LHCN-M2 (cell line): ENCODE results near the gene NCF4. TPM values are rescaled to one million over a fixed set of nuclear protein-coding genes. Genes with fewer than 3 reads are reported as not detected.
A peak's percentile ranks its signal among the peaks of the same experiment; 100 is the strongest.

Source experiments
- DNase-seq: peaks from one replicate; pipeline ENCODE4 v3.0.0-alpha.2; 2012; ENCODE audit warnings: low read depth
- total RNA-seq: library from RNA; depleted of rRNA; stranded (reverse); fragments of >200 nt; gene quantifications from 2 replicates; pipeline ENCODE4 v1.2.3, GENCODE V29; 2014

The NCF4 gene
- total RNA-seq, 1 experiment from 2014 or later: not detected

- no peak for DNase-seq
Measured at GRCh38 chr22:36838119-36839030, 22.4 kb upstream of the NCF4 start.

GRCh38 chr22:36839356-36840073, 21.3 kb upstream of the NCF4 start:
- no peak for DNase-seq

- no peak for DNase-seq
Measured at GRCh38 chr22:36840106-36840505, 20.7 kb upstream of the NCF4 start.

GRCh38 chr22:36846271-36846670, 14.5 kb upstream of the NCF4 start:
- DNase-seq: no peak

- no peak for DNase-seq
Measured at GRCh38 chr22:36846949-36847348, 13.9 kb upstream of the NCF4 start.

GRCh38 chr22:36850056-36850455, 10.8 kb upstream of the NCF4 start:
- DNase-seq: no peak

- no peak for DNase-seq
Measured at GRCh38 chr22:36850682-36851081, 10.1 kb upstream of the NCF4 start.

- DNase-seq: no peak
Measured at GRCh38 chr22:36852056-36852973, 8.5 kb upstream of the NCF4 start.

GRCh38 chr22:36853407-36854099, 7.3 kb upstream of the NCF4 start:
- DNase-seq: peak; percentile 36

- DNase-seq: no peak
Measured at GRCh38 chr22:36855478-36855877, 5.3 kb upstream of the NCF4 start.

GRCh38 chr22:36856121-36856791, 4.5 kb upstream of the NCF4 start:
- peak; percentile 73 for DNase-seq

- no peak for DNase-seq
Measured at GRCh38 chr22:36856792-36857135, 4.0 kb upstream of the NCF4 start.

- no peak for DNase-seq
Measured at GRCh38 chr22:36858156-36858555, 2.6 kb upstream of the NCF4 start.

- DNase-seq: no peak
Measured at GRCh38 chr22:36858966-36859365, 1.8 kb upstream of the NCF4 start.

- DNase-seq: no peak
Measured at GRCh38 chr22:36860017-36860416, 789 bp upstream of the NCF4 start.

GRCh38 chr22:36860438-36860820, 377 bp upstream of the NCF4 start:
- DNase-seq: no peak

- no peak for DNase-seq
Measured at GRCh38 chr22:36862251-36863242, 1.7 kb downstream of the NCF4 start.

- no peak for DNase-seq
Measured at GRCh38 chr22:36863281-36863680, 2.5 kb downstream of the NCF4 start.

- DNase-seq: no peak
Measured at GRCh38 chr22:36863979-36864378, 3.2 kb downstream of the NCF4 start.
